Right cardiac atrium (tissue), 5 donors: ENCODE measurements around the gene C2orf74. TPM values are rescaled to one million over a fixed set of nuclear protein-coding genes. Genes with fewer than 3 reads are reported as not detected.
"Not testable (repeated sequence)": the region's sequence is repeated elsewhere in the genome, so short reads cannot be mapped to it uniquely, and the experiment has no call there.

ENCODE experiments used
- ATAC-seq, 2 donors: fragments of 200-7000 bp; cut with Tn5 transposase; one replicate each; pipeline versions ENCODE4 v1.8.0 to v1.9.1; 2020; ENCODE audit warnings: moderate library complexity in 2 of 2, mild to moderate bottlenecking in 1 of 2
- DNase-seq, 3 donors: peaks; one replicate each; pipeline ENCODE4 v3.0.0-alpha.2; 2020
- H3K27ac ChIP-seq: one replicate; pipeline ENCODE4 v1.5.1; 2013; ENCODE audit warnings: mild to moderate bottlenecking, low read length, control low read depth, moderate library complexity
- H3K27me3 ChIP-seq: one replicate; pipeline ENCODE4 v1.6.1; 2013; ENCODE audit not compliant: control insufficient read depth, insufficient read depth
- H3K4me1 ChIP-seq: one replicate; pipeline ENCODE4 v1.6.1; 2013; ENCODE audit warnings: low read length; ENCODE audit not compliant: control insufficient read depth, insufficient read depth
- H3K4me3 ChIP-seq: one replicate; pipeline ENCODE4 v1.5.1; 2013; ENCODE audit warnings: low read length, control low read depth
- H3K9me3 ChIP-seq: one replicate; pipeline ENCODE4 v1.6.1; 2013; ENCODE audit warnings: low read length; ENCODE audit not compliant: control insufficient read depth
- WGBS: extraction: QIAGEN DNeasy Blood & Tissue Kit; methylation state at CpG from one replicate; pipeline ENCODE4 v1.1.7; 2013; 5-methylcytosine and 5-hydroxymethylcytosine counted together
- intact Hi-C, 4 donors: fragments of 100-400 bp; cut with DNase I; formaldehyde crosslinking; loops; one replicate each; pipeline versions ENCODE4 v1.11.0 to v1.14.0; 2022 to 2023
- polyA plus RNA-seq: library from polyadenylated mRNA; stranded (reverse); fragments of 200-250 nt; gene quantifications from one replicate; pipeline ENCODE4 v1.2.3, GENCODE V29; 2013
- total RNA-seq, 4 donors: library from RNA; stranded (reverse); fragmentation: NEBNext Ultra II Directional; extraction: Animal tissue kit (Norgen Biotek cat#: 25700); gene quantifications; one replicate each; pipeline ENCODE4 v1.2.1, GENCODE V29; 2021
- donor health status: healthy with polysubstance abuse.
- donor health status: DM: no; HTN: yes; CAD: no.
- donor health status: DM: no; HTN: no; CAD: no.
- donor health status: DM: no; HTN: yes; CAD: no; lungs with severe emphysema.
- donor health status: DM: yes; HTN: yes; CAD: no.

C2orf74 gene
- total and polyA plus RNA-seq, 5 donors: 14.5 to 63.3 (median 24.2) TPM

- DNase-seq: peak; percentile 97 to 99 (median 98)
- intact Hi-C loops: no loop called here
- peak overlapping the region; percentile 66 for H3K4me3 ChIP-seq
- H3K27ac ChIP-seq: peak overlapping the region; percentile 90
- no peaks in the 10 kb centered on the region for H3K9me3 ChIP-seq
- 6% methylated on average over 31 of the region's 31 CpGs for WGBS
- ATAC-seq: peak; percentile 98 to 99
- H3K27me3 ChIP-seq: no peaks in the 10 kb centered on the region
- H3K4me1 ChIP-seq: peaks cover 3% of the 10 kb centered on the region
These were observed 17.2 kb upstream of the C2orf74 start for GRCh38 chr2:61144697-61145268.

GRCh38 chr2:61145990-61146389, 16.0 kb upstream of the C2orf74 start:
- Histone ChIP-seq H3K4me1 (peaks cover 3% of the 10 kb centered on the region), H3K4me3 (no peak overlapping the region), H3K27me3 (no peaks in the 10 kb centered on the region), H3K9me3 (no peaks in the 10 kb centered on the region), H3K27ac (no peak overlapping the region)
- no peak for ATAC-seq
- DNase-seq: no peak
- intact Hi-C loops: no loop called here
- over 99% methylated on average over 2 of the region's 2 CpGs for WGBS

- H3K9me3 ChIP-seq, ATAC-seq, H3K27me3 ChIP-seq, H3K27ac ChIP-seq, H3K4me3 ChIP-seq, H3K4me1 ChIP-seq, DNase-seq, intact Hi-C loops: not testable (repeated sequence)
- WGBS: 98% methylated on average over 5 of the region's 5 CpGs
These were observed 13.9 kb upstream of the C2orf74 start for GRCh38 chr2:61148091-61148490.

GRCh38 chr2:61149074-61149473, 12.9 kb upstream of the C2orf74 start:
- ATAC-seq (no peak), DNase-seq (no peak)
- no peaks in the 10 kb centered on the region for H3K9me3 ChIP-seq
- intact Hi-C loops: no loop called here
- H3K27me3 ChIP-seq: no peaks in the 10 kb centered on the region
- peaks cover 3% of the 10 kb centered on the region for H3K4me1 ChIP-seq
- 90% methylated on average over 6 of the region's 6 CpGs for WGBS
- no peak overlapping the region for H3K4me3 ChIP-seq
- no peak overlapping the region for H3K27ac ChIP-seq

- no peak overlapping the region for H3K27ac ChIP-seq
- ATAC-seq (no peak), DNase-seq (no peak)
- H3K4me1 ChIP-seq: no peaks in the 10 kb centered on the region
- H3K4me3 ChIP-seq: no peak overlapping the region
- H3K9me3 ChIP-seq: no peaks in the 10 kb centered on the region
- H3K27me3 ChIP-seq: no peaks in the 10 kb centered on the region
- intact Hi-C loops: no loop called here
- 98% methylated on average over 1 of the region's 1 CpG for WGBS
These were observed 10.6 kb upstream of the C2orf74 start for GRCh38 chr2:61151436-61151835.

- 94% methylated on average over 5 of the region's 5 CpGs for WGBS
- Histone ChIP-seq H3K4me3 (no peak overlapping the region), H3K4me1 (no peaks in the 10 kb centered on the region), H3K27ac (no peak overlapping the region), H3K27me3 (no peaks in the 10 kb centered on the region), H3K9me3 (no peaks in the 10 kb centered on the region)
- ATAC-seq (no peak), DNase-seq (no peak)
- intact Hi-C loops: no loop called here
These were observed 4.5 kb upstream of the C2orf74 start for GRCh38 chr2:61157371-61158003.

GRCh38 chr2:61158356-61158955, 3.5 kb upstream of the C2orf74 start:
- DNase-seq: no peak
- Histone ChIP-seq H3K4me1 (no peaks in the 10 kb centered on the region), H3K9me3 (no peaks in the 10 kb centered on the region), H3K27me3 (no peaks in the 10 kb centered on the region), H3K4me3 (no peak overlapping the region), H3K27ac (no peak overlapping the region)
- 58% methylated on average over 3 of the region's 3 CpGs for WGBS
- ATAC-seq: no peak
- intact Hi-C loops: no loop called here

- no peaks in the 10 kb centered on the region for H3K9me3 ChIP-seq
- DNase-seq: no peak
- H3K4me1 ChIP-seq: no peaks in the 10 kb centered on the region
- intact Hi-C loops: no loop called here
- no peak overlapping the region for H3K27ac ChIP-seq
- ATAC-seq: no peak
- H3K4me3 ChIP-seq: no peak overlapping the region
- H3K27me3 ChIP-seq: no peaks in the 10 kb centered on the region
- WGBS: 87% methylated on average over 5 of the region's 5 CpGs
These were observed 733 bp downstream of the C2orf74 start for GRCh38 chr2:61162721-61163120.

GRCh38 chr2:61165082-61165481, 3.1 kb downstream of the C2orf74 start:
- ATAC-seq, H3K27ac ChIP-seq, DNase-seq, H3K4me3 ChIP-seq, intact Hi-C loops, H3K27me3 ChIP-seq, H3K9me3 ChIP-seq, H3K4me1 ChIP-seq: not testable (repeated sequence)
- 96% methylated on average over 7 of the region's 7 CpGs for WGBS

GRCh38 chr2:61165946-61166345, 4.0 kb downstream of the C2orf74 start:
- Histone ChIP-seq H3K4me1 (no peaks in the 10 kb centered on the region), H3K9me3 (no peaks in the 10 kb centered on the region), H3K4me3 (no peak overlapping the region), H3K27ac (no peak overlapping the region), H3K27me3 (no peaks in the 10 kb centered on the region)
- 62% methylated on average over 3 of the region's 3 CpGs for WGBS
- intact Hi-C loops: no loop called here
- no peak for ATAC-seq
- DNase-seq: no peak

- WGBS: 95% methylated on average over 10 of the region's 10 CpGs
- intact Hi-C loops: no loop called here
- Histone ChIP-seq H3K4me3 (no peak overlapping the region), H3K4me1 (no peaks in the 10 kb centered on the region), H3K9me3 (no peaks in the 10 kb centered on the region), H3K27me3 (no peaks in the 10 kb centered on the region), H3K27ac (no peak overlapping the region)
- ATAC-seq: no peak
- DNase-seq: no peak
These were observed 5.6 kb downstream of the C2orf74 start for GRCh38 chr2:61167579-61167978.
